K562 (cell line): ENCODE results near the gene PRKCSH. TPM values are rescaled to one million over a fixed set of nuclear protein-coding genes. Genes with fewer than 3 reads are reported as not detected.

Source experiments
- BRCA1 ChIP-seq, 2 experiments: fragments of 450-650 bp in 1 of 2; sonication (generic) in 1 of 2; formaldehyde crosslinking in 1 of 2; IDR thresholded peaks; 2 replicates each; pipeline versions ENCODE4 v1.5.0 to v1.6.1; 2017 to 2020; ENCODE audit warnings: mild to moderate bottlenecking in 1 of 2, missing genetic modification reagents in 1 of 2
- CBX2 ChIP-seq: fragments of 200-600 bp; sonication (generic); IDR thresholded peaks from one replicate; pipeline ENCODE4 v1.6.1; 2012; ENCODE audit warnings: mild to moderate bottlenecking, low read length, inconsistent platforms; ENCODE audit not compliant: insufficient read depth, poor library complexity, severe bottlenecking
- ERF ChIP-seq: fragments of 450-650 bp; formaldehyde crosslinking; IDR thresholded peaks from 2 replicates; pipeline ENCODE4 v1.4.0; 2020; ENCODE audit warnings: mild to moderate bottlenecking, mixed read lengths
- GABPB2 ChIP-seq: fragments of 250-450 bp; sonication (Bioruptor Pico); conservative IDR thresholded peaks from 2 replicates; pipeline ENCODE4 v1.5.1; 2021; ENCODE audit warnings: mild to moderate bottlenecking
- MAFF ChIP-seq: IDR thresholded peaks from 2 replicates; pipeline ENCODE4 v1.6.1; 2012; ENCODE audit warnings: low read length, improper control_type of control experiment
- MCM5 ChIP-seq: fragments of 450-650 bp; IDR thresholded peaks from 2 replicates; pipeline ENCODE4 v1.6.1; 2016; ENCODE audit warnings: low read depth
- MGA ChIP-seq: fragments of 450-650 bp; IDR thresholded peaks from 2 replicates; pipeline ENCODE4 v1.6.1; 2016; ENCODE audit warnings: mild to moderate bottlenecking, moderate library complexity
- MNT ChIP-seq, 2 experiments: fragments of 450-650 bp; conservative IDR thresholded peaks; 2 replicates each; pipeline ENCODE4 v1.6.1; 2017; ENCODE audit warnings: mild to moderate bottlenecking in 2 of 2, moderate library complexity in 2 of 2
- NCOA6 ChIP-seq: fragments of 450-650 bp; IDR thresholded peaks from 2 replicates; pipeline ENCODE4 v1.6.1; 2017; ENCODE audit warnings: mild to moderate bottlenecking
- NCOR1 ChIP-seq: fragments of 450-650 bp; IDR thresholded peaks from 2 replicates; pipeline ENCODE4 v1.6.1; 2016; ENCODE audit warnings: mild to moderate bottlenecking, moderate library complexity
- NR3C1 ChIP-seq: sonication (generic); formaldehyde crosslinking; IDR thresholded peaks from 2 replicates; pipeline ENCODE4 v1.8.1; 2022; ENCODE audit warnings: missing genetic modification reagents
- PHB2 ChIP-seq: fragments of 450-650 bp; IDR thresholded peaks from 2 replicates; pipeline ENCODE4 v1.6.1; 2017; ENCODE audit warnings: low read depth
- ZNF280A ChIP-seq: fragments of 450-650 bp; IDR thresholded peaks from 2 replicates; pipeline ENCODE4 v1.6.1; 2018; ENCODE audit warnings: mild to moderate bottlenecking, low read depth; ENCODE audit not compliant: partially characterized antibody
- ZSCAN32 ChIP-seq: fragments of 450-650 bp; formaldehyde crosslinking; IDR thresholded peaks from 2 replicates; pipeline ENCODE4 v1.4.0; 2020; ENCODE audit warnings: mild to moderate bottlenecking, moderate library complexity
- polyA plus RNA-seq, 8 experiments: library from polyadenylated mRNA; depleted of rRNA in 4 of 8; stranded (reverse) in 5 of 8; unstranded in 3 of 8; fragments of >200 nt; fragmentation: Nextera tagmentation in 2 of 8; fragmentation: Illumina TruSeq in 1 of 8; extraction: Ambion mirVana in 2 of 8; extraction: Trizol in 1 of 8; gene quantifications; 2 replicates each; pipeline versions ENCODE4 v1.2.1 to v1.2.3, GENCODE V29; 2011 to 2014; ENCODE audit warnings: inconsistent platforms in 1 of 8, missing spikeins in 1 of 8
- total RNA-seq, 7 experiments: library from RNA; depleted of rRNA in 6 of 7; stranded (reverse); fragments of >200 nt in 6 of 7; fragmentation: Illumina TruSeq in 2 of 7; extraction: Trizol in 2 of 7; gene quantifications; 2 replicates each; pipeline versions ENCODE4 v1.2.1 to v1.2.3, GENCODE V29; 2011 to 2021; ENCODE audit warnings: low replicate concordance in 1 of 7

Gene PRKCSH
- total and polyA plus RNA-seq, 9 of the 15 experiments (the other 6 are each of a cell fraction or from before 2014, with no cell fraction given) = 2.3 to 297 (median 48.1) TPM

- TF ChIP-seq MGA (no peak), CBX2 (no peak), MNT (conservative IDR thresholded peaks at IDR 0.05) (0 out of 4 replicates have a peak, but pooled peaks of 1 of the 2 experiments have one; percentile 29), GABPB2 (CRISPR knock-in tag) (no peak), ERF (CRISPR knock-in tag) (no peak), NCOA6 (no peak), MCM5 (no peak), ZSCAN32 (CRISPR knock-in tag) (no peak), ZNF280A (no peak), MAFF (no peak), BRCA1 (IDR thresholded peaks at IDR 0.05) (no peak), BRCA1 (CRISPR knock-in tag; IDR thresholded peaks at IDR 0.05) (no peak), NR3C1 (CRISPR knock-in tag) (no peak), PHB2 (no peak), NCOR1 (no peak)
These were observed 61.1 kb downstream of the PRKCSH start (continued) for GRCh38 chr19:11496391-11497163.
